T-helper 1 cell treated with Interleukin-12 subunit alpha and Interleukin-12 subunit beta and Interleukin-4 antibody, amounts not matched to agents 30 μg/mL and 1 μg/mL, for 36 hours (primary cell): ENCODE results near the gene LAPTM5.
"Not testable (repeated sequence)": the region's sequence is repeated elsewhere in the genome, so short reads cannot be mapped to it uniquely, and the experiment has no call there.

Experiments used
- H3K27ac Mint-ChIP-seq: one replicate; pipeline ENCODE4 v1.8.0; 2021; ENCODE audit warnings: mild to moderate bottlenecking, mixed read lengths
- H3K27me3 Mint-ChIP-seq: one replicate; pipeline ENCODE4 v1.8.0; 2021; ENCODE audit warnings: low read depth, mixed read lengths
- H3K36me3 Mint-ChIP-seq: one replicate; pipeline ENCODE4 v1.8.0; 2021; ENCODE audit warnings: low read depth, mixed read lengths
- H3K4me1 Mint-ChIP-seq: one replicate; pipeline ENCODE4 v1.8.0; 2021; ENCODE audit warnings: low read depth, mixed read lengths
- H3K4me3 Mint-ChIP-seq: one replicate; pipeline ENCODE4 v1.8.0; 2021; ENCODE audit warnings: mild to moderate bottlenecking, moderate library complexity, mixed read lengths
- H3K9me3 Mint-ChIP-seq: one replicate; pipeline ENCODE4 v1.8.0; 2021; ENCODE audit warnings: mixed read lengths

The LAPTM5 gene

DNA sequence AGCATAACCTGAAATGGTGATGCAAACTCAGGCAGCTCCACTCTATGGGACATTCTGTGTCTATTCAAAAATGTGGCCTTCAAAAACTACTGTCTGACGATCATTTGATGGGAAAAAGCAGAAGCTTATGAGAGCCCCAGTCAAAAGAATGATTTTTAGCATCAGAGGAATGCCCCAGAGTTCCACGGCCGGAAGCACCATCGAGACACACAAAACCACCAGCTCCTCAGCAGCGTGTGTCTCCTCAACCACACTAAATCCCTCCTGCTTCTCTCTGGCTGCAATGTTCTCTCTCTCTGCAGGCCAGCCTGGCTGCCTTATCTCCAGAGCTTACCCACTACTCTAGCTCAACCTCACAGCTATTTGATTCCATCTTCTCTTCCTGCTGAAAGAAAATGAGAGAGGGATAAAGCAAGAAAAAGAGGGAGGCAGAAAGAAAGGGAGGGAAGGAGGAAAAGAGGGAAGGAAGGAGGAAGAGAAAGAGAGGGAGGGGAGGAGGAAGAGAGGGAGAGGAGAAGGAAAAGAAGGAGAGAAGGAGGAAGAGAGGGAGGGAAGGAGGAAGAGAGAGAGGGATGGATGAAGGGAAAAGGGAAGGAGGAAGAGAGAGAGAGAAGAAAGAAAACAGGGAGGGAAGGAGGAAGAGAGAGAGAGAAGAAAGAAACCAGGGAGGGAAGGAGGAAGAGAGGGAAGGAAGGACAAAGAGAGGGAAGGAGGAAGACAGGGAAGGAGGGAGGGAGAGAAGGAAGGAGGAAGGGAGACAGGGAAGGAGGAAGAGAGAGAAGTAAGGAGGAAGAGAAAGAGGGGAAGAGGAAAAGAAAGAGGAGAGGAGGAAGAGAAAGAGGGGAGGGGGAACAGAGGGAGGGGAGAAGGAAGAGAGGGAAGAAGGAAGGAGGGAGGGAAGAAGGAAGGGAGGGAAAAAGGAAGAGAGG lies 33.5 kb upstream of the LAPTM5 start:
- Mint-ChIP-seq H3K4me1 (peaks cover 1% of the 10 kb centered on the region), H3K27ac (no peak overlapping the region), H3K9me3 (no peaks in the 10 kb centered on the region), H3K36me3 (no peaks in the 10 kb centered on the region), H3K27me3 (peaks cover 24% of the 10 kb centered on the region), H3K4me3 (no peak overlapping the region)

- H3K36me3 Mint-ChIP-seq, H3K4me3 Mint-ChIP-seq, H3K27ac Mint-ChIP-seq, H3K9me3 Mint-ChIP-seq, H3K4me1 Mint-ChIP-seq: not testable (repeated sequence)
- peaks cover 24% of the 10 kb centered on the region for H3K27me3 Mint-ChIP-seq
Observed at GRCh38 chr1:30790256-30790525, 32.6 kb upstream of the LAPTM5 start.

GRCh38 chr1:30789388-30790255 lies 32.0 kb upstream of the LAPTM5 start:
- Mint-ChIP-seq H3K27me3 (peaks cover 24% of the 10 kb centered on the region), H3K27ac (no peak overlapping the region), H3K4me3 (no peak overlapping the region), H3K4me1 (peaks cover 1% of the 10 kb centered on the region), H3K36me3 (no peaks in the 10 kb centered on the region), H3K9me3 (no peaks in the 10 kb centered on the region)

GRCh38 chr1:30788580-30789387 lies 31.2 kb upstream of the LAPTM5 start:
- no peaks in the 10 kb centered on the region for H3K36me3 Mint-ChIP-seq
- no peak overlapping the region for H3K27ac Mint-ChIP-seq
- peaks cover 1% of the 10 kb centered on the region for H3K4me1 Mint-ChIP-seq
- no peaks in the 10 kb centered on the region for H3K9me3 Mint-ChIP-seq
- no peak overlapping the region for H3K4me3 Mint-ChIP-seq
- H3K27me3 Mint-ChIP-seq = peaks cover 24% of the 10 kb centered on the region

- H3K4me3 Mint-ChIP-seq = no peak overlapping the region
- no peaks in the 10 kb centered on the region for H3K36me3 Mint-ChIP-seq
- no peaks in the 10 kb centered on the region for H3K9me3 Mint-ChIP-seq
- H3K27ac Mint-ChIP-seq = no peak overlapping the region
- peaks cover 24% of the 10 kb centered on the region for H3K27me3 Mint-ChIP-seq
- peaks cover 1% of the 10 kb centered on the region for H3K4me1 Mint-ChIP-seq
Observed at GRCh38 chr1:30787856-30788495, 30.4 kb upstream of the LAPTM5 start.

DNA sequence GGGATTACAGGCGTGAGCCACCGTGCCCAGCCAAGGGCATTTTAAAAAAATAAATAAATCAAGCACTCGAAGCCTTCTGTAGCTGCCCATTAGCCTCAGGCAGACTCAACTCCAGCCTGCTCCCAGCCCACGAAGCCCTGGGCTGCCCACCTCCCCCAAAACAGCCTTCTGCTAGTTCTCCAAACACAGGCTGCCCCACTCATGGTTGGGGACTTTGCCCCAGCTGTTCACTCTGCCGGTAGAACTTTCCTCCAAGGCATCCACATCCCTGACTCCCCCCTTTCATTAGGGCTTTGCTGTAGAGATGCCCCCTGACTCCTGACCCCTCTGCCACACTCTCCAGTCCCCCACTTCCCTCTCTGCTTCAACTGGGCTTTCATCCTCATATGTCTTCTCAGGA lies 29.7 kb upstream of the LAPTM5 start:
- H3K9me3 Mint-ChIP-seq = no peaks in the 10 kb centered on the region
- peaks cover 4% of the 10 kb centered on the region for H3K4me1 Mint-ChIP-seq
- peaks cover 24% of the 10 kb centered on the region for H3K27me3 Mint-ChIP-seq

DNA sequence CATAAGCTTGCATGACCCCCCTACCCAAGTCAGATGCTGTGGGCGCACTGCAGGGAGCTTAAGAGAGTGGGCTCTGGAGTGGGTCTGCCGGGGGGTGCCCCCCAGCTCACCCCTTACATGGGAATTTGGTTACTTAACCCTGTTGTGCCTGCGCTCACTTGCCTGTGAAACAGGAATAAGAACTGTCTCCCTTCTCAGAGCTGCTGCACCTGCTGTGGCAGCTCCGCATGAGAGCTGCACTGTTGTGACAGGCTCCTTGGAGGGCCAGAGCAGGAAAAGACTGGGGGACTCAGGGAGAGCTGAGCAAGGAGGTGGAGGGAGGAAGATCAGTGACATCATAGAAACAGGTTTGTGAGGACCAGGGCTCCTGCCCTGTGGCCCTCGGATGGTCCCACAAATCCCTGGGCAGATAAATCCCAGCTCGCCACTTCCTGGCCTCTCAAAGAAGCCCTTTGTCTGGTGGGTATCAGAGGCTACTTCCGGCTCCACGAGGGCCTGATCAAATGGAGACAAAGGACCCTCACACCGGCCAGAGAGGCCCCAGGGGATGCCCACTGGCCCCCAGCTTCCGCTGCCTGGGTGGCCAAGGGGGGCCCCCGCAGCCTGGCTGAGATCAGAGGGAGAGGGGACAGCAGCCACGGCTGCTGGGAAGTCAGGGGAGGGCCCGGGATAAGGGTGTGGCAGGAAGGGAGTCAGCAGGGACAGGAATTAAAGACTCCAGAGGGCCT lies 28.9 kb upstream of the LAPTM5 start:
- Mint-ChIP-seq H3K36me3 (no peaks in the 10 kb centered on the region), H3K9me3 (no peaks in the 10 kb centered on the region), H3K4me1 (peaks cover 4% of the 10 kb centered on the region), H3K27ac (no peak overlapping the region), H3K4me3 (no peak overlapping the region), H3K27me3 (peaks cover 22% of the 10 kb centered on the region)

More for the DNA sequence above, 29.7 kb upstream of the LAPTM5 start:
- no peak overlapping the region for H3K4me3 Mint-ChIP-seq
- no peak overlapping the region for H3K27ac Mint-ChIP-seq
- H3K36me3 Mint-ChIP-seq = no peaks in the 10 kb centered on the region

- Mint-ChIP-seq H3K4me1 (peaks cover 3% of the 10 kb centered on the region), H3K9me3 (no peaks in the 10 kb centered on the region), H3K27me3 (peaks cover 18% of the 10 kb centered on the region), H3K4me3 (no peak overlapping the region), H3K36me3 (no peaks in the 10 kb centered on the region), H3K27ac (no peak overlapping the region)
Observed at GRCh38 chr1:30785714-30786113, 28.1 kb upstream of the LAPTM5 start.

DNA sequence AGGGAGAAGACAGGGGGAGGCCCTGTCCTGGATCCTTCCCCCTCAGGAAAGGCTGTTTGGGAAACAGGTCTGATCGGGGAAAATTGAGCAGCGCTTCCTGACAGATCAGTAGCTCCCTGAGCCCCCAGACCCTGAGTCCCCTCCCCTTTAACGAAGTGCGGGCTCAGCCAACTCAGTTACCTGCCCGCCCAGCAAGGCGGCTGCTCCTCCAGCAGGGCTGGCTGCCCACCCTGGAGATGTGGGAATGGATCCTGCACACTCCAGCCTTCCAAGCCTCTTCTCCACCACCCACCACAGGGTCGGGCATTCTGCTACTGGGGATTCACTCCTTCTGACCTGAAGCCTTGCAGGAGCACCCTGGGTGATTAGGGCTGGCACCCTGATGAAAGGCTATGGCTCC lies 27.6 kb upstream of the LAPTM5 start:
- Mint-ChIP-seq H3K4me1 (peaks cover 3% of the 10 kb centered on the region), H3K4me3 (no peak overlapping the region), H3K27ac (no peak overlapping the region), H3K9me3 (no peaks in the 10 kb centered on the region), H3K27me3 (peaks cover 21% of the 10 kb centered on the region), H3K36me3 (no peaks in the 10 kb centered on the region)

DNA sequence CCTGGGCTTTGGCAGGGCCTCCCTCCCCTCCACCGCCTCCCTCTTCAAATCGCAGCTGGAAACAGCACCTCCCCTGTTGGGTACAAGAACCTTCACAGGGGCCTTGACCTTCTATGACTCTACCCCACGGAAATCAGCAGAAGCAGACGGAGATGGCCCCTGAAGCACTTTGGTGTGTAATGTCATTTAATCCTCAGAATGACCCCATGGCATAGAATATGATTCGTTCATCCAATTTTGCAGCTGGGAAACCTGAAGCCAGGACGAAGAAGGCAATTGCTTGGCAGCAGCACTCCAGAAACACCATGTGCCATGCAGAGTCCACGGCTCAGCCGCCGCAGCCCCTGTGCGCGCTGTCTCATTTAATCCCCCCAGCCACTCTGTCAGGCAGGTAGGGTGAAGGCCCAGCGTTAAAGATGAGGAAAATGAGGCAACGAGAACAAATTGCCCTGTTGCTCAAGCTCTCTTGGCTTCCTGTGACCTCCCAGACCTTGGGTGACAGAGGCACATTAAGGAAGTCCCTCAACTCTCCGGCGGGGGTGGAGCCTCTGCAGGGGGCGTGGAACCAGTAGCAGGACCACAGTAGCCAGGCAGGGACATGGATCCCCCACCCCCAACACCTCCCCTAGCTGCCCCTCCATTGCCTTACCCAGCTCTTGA lies 25.8 kb upstream of the LAPTM5 start:
- H3K9me3 Mint-ChIP-seq = no peaks in the 10 kb centered on the region
- peaks cover 3% of the 10 kb centered on the region for H3K4me1 Mint-ChIP-seq
- H3K4me3 Mint-ChIP-seq = no peak overlapping the region
- H3K27ac Mint-ChIP-seq = no peak overlapping the region
- H3K27me3 Mint-ChIP-seq = peaks cover 16% of the 10 kb centered on the region
- no peaks in the 10 kb centered on the region for H3K36me3 Mint-ChIP-seq

DNA sequence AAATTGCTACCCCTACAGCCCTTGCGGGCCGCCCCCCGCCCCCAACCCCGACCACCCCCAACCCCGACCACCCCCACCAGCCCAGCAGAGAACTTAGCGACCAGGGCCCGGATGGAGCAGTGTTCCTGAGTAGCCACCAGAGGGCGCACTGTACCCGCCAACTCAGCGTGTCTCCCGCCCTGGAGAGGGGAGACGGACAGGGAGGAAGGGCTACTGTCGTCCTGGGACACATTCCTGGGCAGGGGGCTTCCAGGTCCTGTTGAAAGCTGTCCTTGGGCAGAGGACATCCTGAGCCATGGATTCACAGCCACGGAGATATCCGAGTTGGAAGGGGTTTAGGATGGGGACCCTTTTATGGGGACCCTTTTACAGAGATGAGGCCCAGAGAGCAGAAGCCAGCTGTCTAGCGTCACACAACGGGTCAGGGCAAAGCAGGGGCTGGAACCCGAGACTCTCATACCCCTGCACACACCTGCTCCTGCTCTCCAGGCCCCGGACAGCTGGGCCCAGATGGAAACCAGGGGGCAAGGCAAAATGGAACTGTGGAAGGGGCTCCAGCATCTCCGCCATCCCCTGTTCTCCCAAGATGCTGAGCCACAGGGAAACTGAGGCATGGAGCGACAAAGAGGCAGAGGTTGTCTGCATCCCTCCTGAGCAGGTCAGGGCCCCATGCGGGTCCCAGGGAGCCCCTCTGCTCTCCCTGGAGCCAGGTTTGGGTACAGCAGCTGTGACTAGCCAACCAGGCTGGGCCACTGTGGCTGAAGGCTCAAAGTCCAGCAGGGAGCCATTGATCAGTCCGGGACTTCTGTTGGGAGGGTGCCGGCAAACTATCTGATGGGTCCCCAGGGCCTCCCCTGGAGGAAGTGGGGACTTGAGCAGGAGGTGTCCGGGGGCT lies 25.0 kb upstream of the LAPTM5 start:
- Mint-ChIP-seq H3K27ac (peak overlapping the region; percentile 15), H3K9me3 (no peaks in the 10 kb centered on the region), H3K4me3 (no peak overlapping the region), H3K27me3 (peaks cover 13% of the 10 kb centered on the region), H3K36me3 (no peaks in the 10 kb centered on the region), H3K4me1 (peaks cover 3% of the 10 kb centered on the region)

- Mint-ChIP-seq H3K36me3 (no peaks in the 10 kb centered on the region), H3K27ac (no peak overlapping the region), H3K27me3 (peaks cover 13% of the 10 kb centered on the region)
Observed at GRCh38 chr1:30781906-30782305, 24.3 kb upstream of the LAPTM5 start.

More at GRCh38 chr1:30781906-30782305, 24.3 kb upstream of the LAPTM5 start:
- Mint-ChIP-seq H3K9me3 (no peaks in the 10 kb centered on the region), H3K4me3 (no peak overlapping the region), H3K4me1 (peaks cover 3% of the 10 kb centered on the region)
